Ascending aorta (tissue), 2 donors: ENCODE results near the gene C10orf95. TPM values are rescaled to one million over a fixed set of nuclear protein-coding genes. Genes with fewer than 3 reads are reported as not detected.

Experiments
- DNase-seq, 2 donors: peaks; one replicate each; pipeline ENCODE4 v3.0.0-alpha.2; 2019; ENCODE audit warnings: low spot score in 2 of 2
- H3K27ac ChIP-seq, 2 donors: fragments of 200-600 bp; sonication (generic); one replicate each; pipeline ENCODE4 v1.5.1; 2016 to 2017; ENCODE audit warnings: mild to moderate bottlenecking in 1 of 2
- H3K27me3 ChIP-seq: fragments of 200-600 bp; sonication (generic); one replicate; pipeline ENCODE4 v1.5.1; 2017
- H3K36me3 ChIP-seq, 2 donors: fragments of 200-600 bp; sonication (generic); one replicate each; pipeline ENCODE4 v1.5.1; 2016
- H3K4me1 ChIP-seq, 2 donors: fragments of 200-600 bp; sonication (generic); one replicate each; pipeline ENCODE4 v1.5.1; 2016 to 2017; ENCODE audit warnings: mild to moderate bottlenecking in 1 of 2
- H3K4me3 ChIP-seq, 2 donors: fragments of 200-600 bp; sonication (generic); one replicate each; pipeline ENCODE4 v1.5.1; 2016 to 2017; ENCODE audit warnings: mild to moderate bottlenecking in 1 of 2
- H3K9me3 ChIP-seq, 2 donors: fragments of 200-600 bp; sonication (generic); one replicate each; pipeline ENCODE4 v1.5.1; 2016
- CTCF ChIP-seq, 3 experiments: fragments of 200-600 bp in 2 of 3; fragments of 450-650 bp in 1 of 3; sonication (generic) in 2 of 3; IDR thresholded peaks; one replicate each; pipeline ENCODE4 v1.5.1; 2016 to 2019; ENCODE audit warnings: antibody characterized with exemption in 3 of 3, mild to moderate bottlenecking in 1 of 3, moderate library complexity in 1 of 3
- intact Hi-C: fragments of 100-400 bp; cut with DNase I; formaldehyde crosslinking; loops from one replicate; pipeline ENCODE4 v1.15.1; 2023
- total RNA-seq: library from RNA; depleted of rRNA; stranded (reverse); fragments of >200 nt; gene quantifications from one replicate; pipeline ENCODE4 v1.1.0, GENCODE V29; 2016

Gene C10orf95
- total RNA-seq, 1 donor from 2014 or later: not detected

- peaks cover 13 to 26% of the 10 kb centered on the region in 2 donors for H3K36me3 ChIP-seq
- no peak overlapping the region for H3K4me3 ChIP-seq
- no peak for DNase-seq
- intact Hi-C loops: no loop called here
- H3K4me1 ChIP-seq: peaks cover 3 to 7% of the 10 kb centered on the region in 2 donors
- no peak for TF ChIP-seq CTCF (IDR thresholded peaks at IDR 0.05)
- H3K9me3 ChIP-seq: no peaks in the 10 kb centered on the region
- H3K27ac ChIP-seq: no peak overlapping the region
- peaks cover 11% of the 10 kb centered on the region for H3K27me3 ChIP-seq
These were observed 45.7 kb downstream of the C10orf95 start for GRCh38 chr10:102405632-102406031.

GRCh38 chr10:102405108-102405571, 46.2 kb downstream of the C10orf95 start:
- Histone ChIP-seq H3K27me3 (peaks cover 7% of the 10 kb centered on the region), H3K36me3 (peaks cover 13 to 26% of the 10 kb centered on the region in 2 donors), H3K4me3 (no peak overlapping the region), H3K9me3 (no peaks in the 10 kb centered on the region), H3K4me1 (peaks cover 3 to 8% of the 10 kb centered on the region in 2 donors), H3K27ac (no peak overlapping the region)
- no peak for TF ChIP-seq CTCF (IDR thresholded peaks at IDR 0.05)
- intact Hi-C loops: no loop called here
- DNase-seq: no peak

- H3K27me3 ChIP-seq: peaks cover 6% of the 10 kb centered on the region
- H3K9me3 ChIP-seq: no peaks in the 10 kb centered on the region
- peaks cover 13 to 26% of the 10 kb centered on the region in 2 donors for H3K36me3 ChIP-seq
- DNase-seq: no peak
- peaks cover 8 to 14% of the 10 kb centered on the region in 2 donors for H3K4me1 ChIP-seq
- intact Hi-C loops: no loop called here
- no peak overlapping the region for H3K4me3 ChIP-seq
- no peak overlapping the region for H3K27ac ChIP-seq
- TF ChIP-seq CTCF (IDR thresholded peaks at IDR 0.05): no peak
These were observed 46.8 kb downstream of the C10orf95 start for GRCh38 chr10:102404361-102405107.

GRCh38 chr10:102403115-102403514, 48.2 kb downstream of the C10orf95 start:
- no peak overlapping the region for H3K27ac ChIP-seq

GRCh38 chr10:102402512-102402896, 48.8 kb downstream of the C10orf95 start:
- Histone ChIP-seq H3K9me3 (no peaks in the 10 kb centered on the region), H3K4me3 (no peak overlapping the region), H3K36me3 (peaks cover 18 to 35% of the 10 kb centered on the region in 2 donors), H3K27ac (no peak overlapping the region), H3K27me3 (no peaks in the 10 kb centered on the region), H3K4me1 (peaks cover 6 to 14% of the 10 kb centered on the region in 2 donors)
- no peak for TF ChIP-seq CTCF (IDR thresholded peaks at IDR 0.05)
- no peak for DNase-seq
- intact Hi-C loops: no loop called here

More at GRCh38 chr10:102403115-102403514, 48.2 kb downstream of the C10orf95 start:
- H3K4me1 ChIP-seq: peaks cover 6 to 14% of the 10 kb centered on the region in 2 donors
- no peaks in the 10 kb centered on the region for H3K27me3 ChIP-seq
- intact Hi-C loops: no loop called here
- no peak for TF ChIP-seq CTCF (IDR thresholded peaks at IDR 0.05)
- DNase-seq: no peak
- H3K9me3 ChIP-seq: no peaks in the 10 kb centered on the region
- H3K4me3 ChIP-seq: no peak overlapping the region
- H3K36me3 ChIP-seq: peaks cover 18 to 29% of the 10 kb centered on the region in 2 donors
